Cardiac muscle cell (in vitro differentiated cells and primary cell): ENCODE data around the gene COL9A3. TPM values are rescaled to one million over a fixed set of nuclear protein-coding genes. Genes with fewer than 3 reads are reported as not detected.

Experiments used
- DNase-seq, 2 donors: peaks; one replicate each; pipeline versions ENCODE4 v3.0.0 to v3.0.0-alpha.2; 2010 to 2017; ENCODE audit warnings: low read depth in 1 of 2, low spot score in 1 of 2
- H3K27ac ChIP-seq: fragments of 200-600 bp; sonication (generic); 2 replicates; pipeline ENCODE4 v1.5.1; 2016
- H3K27me3 ChIP-seq: fragments of 200-600 bp; sonication (generic); 2 replicates; pipeline ENCODE4 v1.6.0; 2016; ENCODE audit warnings: control low read depth
- H3K36me3 ChIP-seq: fragments of 200-600 bp; sonication (generic); 2 replicates; pipeline ENCODE4 v1.5.1; 2016; ENCODE audit warnings: control low read depth
- H3K4me1 ChIP-seq: fragments of 200-600 bp; sonication (generic); 2 replicates; pipeline ENCODE4 v1.8.1; 2017; ENCODE audit warnings: low read depth, mild to moderate bottlenecking, mixed run types
- H3K4me3 ChIP-seq: fragments of 200-600 bp; sonication (generic); 2 replicates; pipeline ENCODE4 v1.5.1; 2016; ENCODE audit warnings: mild to moderate bottlenecking
- H3K9me3 ChIP-seq: fragments of 200-600 bp; sonication (generic); 2 replicates; pipeline ENCODE4 v1.5.1; 2017; ENCODE audit warnings: low read depth, mild to moderate bottlenecking, control low read depth
- polyA plus RNA-seq: library from polyadenylated mRNA; unstranded; fragments of >200 nt; fragmentation: Nextera tagmentation; extraction: Ambion mirVana; gene quantifications from 2 replicates; pipeline ENCODE4 v1.2.1, GENCODE V29; 2016
- total RNA-seq: library from RNA; depleted of rRNA; stranded (reverse); fragments of >200 nt; gene quantifications from 2 replicates; pipeline ENCODE4 v1.2.3, GENCODE V29; 2016
- TF ChIP-seq, protein P1 (sequence below): IDR thresholded peaks from 2 replicates; pipeline ENCODE4 v1.5.1; 2012; ENCODE audit warnings: low read depth, mild to moderate bottlenecking, low read length

COL9A3 gene
- total and polyA plus RNA-seq, 2 experiments from 2014 or later, result 6.4 to 10.3 TPM

DNA sequence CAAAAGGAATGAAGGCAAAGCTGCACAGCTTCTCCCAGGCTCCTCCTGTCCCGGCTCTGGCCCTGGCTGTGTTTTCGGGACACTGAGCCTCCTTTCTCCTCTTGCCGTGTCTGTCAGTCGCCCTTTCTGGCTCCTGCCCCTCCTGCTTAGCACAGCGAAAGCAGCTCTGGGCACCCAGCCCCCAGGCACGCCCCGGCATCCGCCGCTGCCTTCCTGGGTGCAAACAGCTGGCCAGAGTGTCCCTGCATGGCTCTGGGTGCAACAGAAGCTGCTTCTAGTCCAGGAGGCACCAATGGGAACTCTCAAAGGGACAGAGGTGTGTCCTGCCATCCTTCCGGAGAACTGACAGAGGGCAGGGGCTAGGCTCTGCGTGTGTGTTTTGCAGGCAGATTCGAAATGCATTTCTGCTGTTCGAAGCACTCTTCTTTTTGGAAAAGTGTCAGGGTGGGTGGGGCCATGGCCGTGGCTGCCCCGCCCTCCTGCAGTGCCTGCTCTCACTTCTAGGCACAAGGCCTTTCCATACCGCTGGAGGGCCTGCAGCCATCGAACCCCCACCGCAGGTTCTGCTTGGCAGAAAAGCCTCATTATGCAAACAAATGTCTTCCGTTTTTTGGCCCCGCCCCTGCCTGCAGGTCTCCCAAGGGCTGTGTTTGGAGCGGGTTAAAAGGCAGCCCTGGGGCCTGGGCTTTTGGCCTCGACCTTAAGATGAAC, 15.5 kb downstream of the COL9A3 start:
- DNase-seq, result no peak
- Histone ChIP-seq H3K36me3 (no peaks in the 10 kb centered on the region), H3K4me3 (no peak overlapping the region), H3K4me1 (no peaks in the 10 kb centered on the region), H3K9me3 (no peaks in the 10 kb centered on the region), H3K27ac (no peak overlapping the region), H3K27me3 (no peaks in the 10 kb centered on the region)
- TF ChIP-seq, protein P1, sequence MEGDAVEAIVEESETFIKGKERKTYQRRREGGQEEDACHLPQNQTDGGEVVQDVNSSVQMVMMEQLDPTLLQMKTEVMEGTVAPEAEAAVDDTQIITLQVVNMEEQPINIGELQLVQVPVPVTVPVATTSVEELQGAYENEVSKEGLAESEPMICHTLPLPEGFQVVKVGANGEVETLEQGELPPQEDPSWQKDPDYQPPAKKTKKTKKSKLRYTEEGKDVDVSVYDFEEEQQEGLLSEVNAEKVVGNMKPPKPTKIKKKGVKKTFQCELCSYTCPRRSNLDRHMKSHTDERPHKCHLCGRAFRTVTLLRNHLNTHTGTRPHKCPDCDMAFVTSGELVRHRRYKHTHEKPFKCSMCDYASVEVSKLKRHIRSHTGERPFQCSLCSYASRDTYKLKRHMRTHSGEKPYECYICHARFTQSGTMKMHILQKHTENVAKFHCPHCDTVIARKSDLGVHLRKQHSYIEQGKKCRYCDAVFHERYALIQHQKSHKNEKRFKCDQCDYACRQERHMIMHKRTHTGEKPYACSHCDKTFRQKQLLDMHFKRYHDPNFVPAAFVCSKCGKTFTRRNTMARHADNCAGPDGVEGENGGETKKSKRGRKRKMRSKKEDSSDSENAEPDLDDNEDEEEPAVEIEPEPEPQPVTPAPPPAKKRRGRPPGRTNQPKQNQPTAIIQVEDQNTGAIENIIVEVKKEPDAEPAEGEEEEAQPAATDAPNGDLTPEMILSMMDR, result no peak

DNA sequence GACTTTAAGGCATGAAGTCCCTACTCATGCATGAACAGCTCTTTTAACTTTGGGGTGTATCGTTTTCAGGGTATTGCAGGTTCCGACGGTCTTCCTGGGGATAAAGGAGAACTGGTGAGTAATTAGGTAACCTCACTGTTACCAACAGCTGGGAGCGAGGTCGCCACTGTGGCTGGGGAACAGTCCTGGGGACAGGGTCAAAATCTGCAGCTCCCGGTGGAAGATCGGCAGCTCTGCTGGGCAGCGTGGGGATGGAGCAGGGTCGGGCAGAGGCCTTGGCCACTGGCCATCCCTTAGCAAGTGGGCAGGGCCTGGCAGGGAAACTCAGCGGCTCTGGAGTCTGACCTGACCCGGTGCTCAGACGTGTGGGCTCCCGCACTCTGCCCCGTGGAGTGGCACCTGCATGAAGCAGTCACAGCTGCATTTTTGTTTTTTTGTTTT, 16.1 kb downstream of the COL9A3 start:
- no peaks in the 10 kb centered on the region for H3K36me3 ChIP-seq
- no peak overlapping the region for H3K27ac ChIP-seq
- H3K27me3 ChIP-seq, result no peaks in the 10 kb centered on the region
- no peak for DNase-seq
- H3K4me3 ChIP-seq, result no peak overlapping the region
- H3K4me1 ChIP-seq, result no peaks in the 10 kb centered on the region
- no peaks in the 10 kb centered on the region for H3K9me3 ChIP-seq
- TF ChIP-seq, protein P1, result no peak

DNA sequence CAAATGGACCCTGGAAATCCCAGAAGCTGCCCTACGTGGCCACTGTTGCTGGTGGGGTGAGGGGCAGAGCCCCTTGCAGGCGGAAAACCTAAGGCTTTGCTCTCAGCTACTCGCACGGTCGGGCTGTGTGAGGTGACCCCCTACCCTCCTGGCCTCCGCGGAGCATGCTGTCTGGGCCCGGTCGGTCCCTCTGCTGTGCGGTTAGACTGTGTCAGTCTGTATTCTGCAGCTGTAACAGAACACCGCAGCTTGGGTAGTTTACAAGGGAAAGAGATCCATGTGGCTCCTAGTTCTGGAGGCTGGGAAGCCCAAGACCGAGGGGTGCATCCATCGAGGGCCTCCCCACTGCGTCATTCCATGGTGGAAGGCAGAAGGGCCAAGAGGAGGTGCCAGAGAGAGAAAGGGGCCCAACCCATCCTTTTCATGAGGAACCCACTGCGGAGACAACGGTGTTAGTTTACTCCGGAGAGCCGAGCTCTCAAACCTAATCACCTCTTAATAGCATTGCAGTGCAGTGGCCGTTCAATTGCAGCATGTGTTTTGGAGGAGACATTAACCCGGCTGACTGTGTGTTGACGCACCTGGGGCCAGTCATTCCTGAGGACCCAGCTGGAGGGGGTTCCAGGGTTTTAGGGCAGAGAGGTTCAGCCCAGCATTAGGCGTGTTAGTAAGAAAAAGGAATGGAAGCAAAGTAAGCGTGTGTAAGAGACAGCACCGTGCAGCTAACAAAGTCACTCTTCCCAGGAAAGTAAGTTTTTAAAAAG, 18.3 kb downstream of the COL9A3 start:
- TF ChIP-seq, protein P1, result no peak
- Histone ChIP-seq H3K27ac (no peak overlapping the region), H3K4me1 (no peaks in the 10 kb centered on the region), H3K4me3 (no peak overlapping the region), H3K36me3 (no peaks in the 10 kb centered on the region), H3K9me3 (no peaks in the 10 kb centered on the region), H3K27me3 (no peaks in the 10 kb centered on the region)
- no peak for DNase-seq

DNA sequence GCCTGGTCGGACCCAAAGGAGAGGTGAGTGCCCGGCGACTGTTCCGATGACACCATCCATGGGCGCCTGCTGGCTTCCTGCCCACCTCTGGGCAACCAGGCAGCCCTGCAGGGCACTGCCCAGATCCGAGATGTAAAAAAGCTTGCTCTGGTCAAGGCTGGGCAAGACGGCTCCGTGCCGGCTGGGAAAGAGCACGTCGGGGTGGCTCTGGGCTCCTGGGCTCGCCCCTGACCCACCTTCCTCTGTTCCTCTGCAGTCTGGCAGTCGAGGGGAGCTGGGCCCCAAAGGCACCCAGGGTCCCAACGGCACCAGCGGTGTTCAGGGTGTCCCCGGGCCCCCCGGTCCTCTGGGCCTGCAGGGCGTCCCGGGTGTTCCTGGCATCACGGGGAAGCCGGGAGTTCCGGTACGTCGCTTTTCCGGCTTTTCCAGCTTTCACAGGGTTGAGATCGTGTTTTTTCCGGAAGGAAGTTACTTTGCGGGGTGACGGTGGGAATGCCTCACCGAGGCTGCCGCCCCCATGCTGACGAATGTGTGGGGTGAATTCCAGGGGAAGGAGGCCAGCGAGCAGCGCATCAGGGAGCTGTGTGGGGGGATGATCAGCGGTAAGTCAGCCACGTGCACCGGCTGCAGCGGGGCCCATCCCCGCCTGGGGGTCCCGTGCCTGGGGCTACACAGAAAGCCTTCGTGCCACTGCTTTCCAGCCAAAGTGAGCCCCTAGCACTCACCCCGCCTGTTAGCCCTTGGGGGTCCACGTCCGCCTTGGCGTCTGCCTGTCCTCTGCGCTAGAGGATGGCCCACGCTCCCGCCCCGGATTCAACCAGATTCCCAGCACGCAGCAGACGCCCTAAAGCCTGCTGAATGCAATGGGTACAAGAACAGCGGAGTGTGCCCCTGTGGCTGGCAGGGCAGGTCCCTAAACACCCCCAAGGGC, 19.3 kb downstream of the COL9A3 start:
- Histone ChIP-seq H3K36me3 (no peaks in the 10 kb centered on the region), H3K27ac (no peak overlapping the region), H3K9me3 (no peaks in the 10 kb centered on the region), H3K4me1 (no peaks in the 10 kb centered on the region), H3K4me3 (no peak overlapping the region), H3K27me3 (no peaks in the 10 kb centered on the region)
- TF ChIP-seq, protein P1, result no peak
- DNase-seq, result no peak

DNA sequence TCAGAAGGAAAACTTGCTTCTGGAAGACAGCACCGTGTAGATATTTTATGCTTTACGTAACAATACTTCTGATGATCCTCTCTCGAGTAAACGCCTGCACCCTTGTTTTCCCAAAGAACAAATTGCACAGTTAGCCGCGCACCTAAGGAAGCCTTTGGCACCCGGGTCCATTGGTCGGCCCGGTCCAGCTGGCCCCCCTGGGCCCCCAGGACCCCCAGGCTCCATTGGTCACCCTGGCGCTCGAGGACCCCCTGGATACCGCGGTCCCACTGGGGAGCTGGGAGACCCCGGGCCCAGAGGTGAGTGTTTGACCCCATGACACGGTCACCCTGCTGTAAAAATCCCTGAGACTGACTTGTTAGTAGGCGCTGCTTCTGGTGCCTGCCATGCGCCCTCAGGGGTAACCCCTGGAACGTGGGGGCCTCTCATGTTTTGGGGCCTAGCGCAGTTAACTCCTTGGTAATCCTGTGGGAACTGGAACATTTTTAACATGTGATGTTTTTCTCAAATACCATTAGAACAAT, 20.2 kb downstream of the COL9A3 start:
- Histone ChIP-seq H3K27ac (no peak overlapping the region), H3K27me3 (no peaks in the 10 kb centered on the region), H3K4me3 (no peak overlapping the region), H3K9me3 (no peaks in the 10 kb centered on the region), H3K36me3 (no peaks in the 10 kb centered on the region), H3K4me1 (no peaks in the 10 kb centered on the region)
- TF ChIP-seq, protein P1, result no peak
- no peak for DNase-seq
